ENCODE results near the gene RAB33B.
"Not testable (repeated sequence)": the region's sequence is repeated elsewhere in the genome, so short reads cannot be mapped to it uniquely, and the experiment has no call there.

RAB33B gene

GRCh38 chr4:139465922-139466321 is 12.0 kb downstream of the RAB33B start:
- DNase-seq = no peak

GRCh38 chr4:139468756-139469155 is 14.8 kb downstream of the RAB33B start:
- DNase-seq = not testable (repeated sequence)

- no peak for DNase-seq
These were observed 15.3 kb downstream of the RAB33B start for GRCh38 chr4:139469216-139469615.

- no peak for DNase-seq
These were observed 15.9 kb downstream of the RAB33B start for GRCh38 chr4:139469869-139470268.

- no peak for DNase-seq
These were observed 16.4 kb downstream of the RAB33B start for GRCh38 chr4:139470295-139470694.

GRCh38 chr4:139470997-139471665 is 17.2 kb downstream of the RAB33B start:
- no peak for DNase-seq

- no peak for DNase-seq
These were observed 18.9 kb downstream of the RAB33B start for GRCh38 chr4:139472852-139473251.

- no peak for DNase-seq
These were observed 22.4 kb downstream of the RAB33B start for GRCh38 chr4:139476363-139476762.

GRCh38 chr4:139481465-139481864 is 27.5 kb downstream of the RAB33B start:
- DNase-seq = no peak

GRCh38 chr4:139483000-139483399 is 29.1 kb downstream of the RAB33B start:
- no peak for DNase-seq

- no peak for DNase-seq
These were observed 30.9 kb downstream of the RAB33B start for GRCh38 chr4:139484783-139485311.

- no peak for DNase-seq
These were observed 34.5 kb downstream of the RAB33B start for GRCh38 chr4:139488442-139488841.

- no peak for DNase-seq
These were observed 35.7 kb downstream of the RAB33B start for GRCh38 chr4:139489638-139490037.

GRCh38 chr4:139492429-139492828 is 38.5 kb downstream of the RAB33B start:
- DNase-seq = no peak

- DNase-seq = no peak
These were observed 39.3 kb downstream of the RAB33B start for GRCh38 chr4:139493176-139493575.

- no peak for DNase-seq
These were observed 45.3 kb downstream of the RAB33B start for GRCh38 chr4:139499186-139499585.

GRCh38 chr4:139501117-139501516 is 47.2 kb downstream of the RAB33B start:
- DNase-seq = no peak

GRCh38 chr4:139501527-139501926 is 47.6 kb downstream of the RAB33B start:
- no peak for DNase-seq

- no peak for DNase-seq
These were observed 48.3 kb downstream of the RAB33B start for GRCh38 chr4:139501927-139502899.

- DNase-seq = no peak
These were observed 49.8 kb downstream of the RAB33B start for GRCh38 chr4:139503622-139504166.

- DNase-seq = no peak
These were observed 52.9 kb downstream of the RAB33B start for GRCh38 chr4:139506774-139507173.

- no peak for DNase-seq
These were observed 54.8 kb downstream of the RAB33B start for GRCh38 chr4:139508581-139509237.

All from NK-92 treated with Interleukin-12 subunit alpha and Interleukin-12 subunit beta, amount 100 ng/mL, for 24 hours (cell line).